NCI-H1436 (cell line): ENCODE results near the gene DIDO1.

Experiments used
- DNase-seq: peaks from one replicate; lab custom pipeline; 2025; lab: John Stamatoyannopoulos, UW

The DIDO1 gene

DNA sequence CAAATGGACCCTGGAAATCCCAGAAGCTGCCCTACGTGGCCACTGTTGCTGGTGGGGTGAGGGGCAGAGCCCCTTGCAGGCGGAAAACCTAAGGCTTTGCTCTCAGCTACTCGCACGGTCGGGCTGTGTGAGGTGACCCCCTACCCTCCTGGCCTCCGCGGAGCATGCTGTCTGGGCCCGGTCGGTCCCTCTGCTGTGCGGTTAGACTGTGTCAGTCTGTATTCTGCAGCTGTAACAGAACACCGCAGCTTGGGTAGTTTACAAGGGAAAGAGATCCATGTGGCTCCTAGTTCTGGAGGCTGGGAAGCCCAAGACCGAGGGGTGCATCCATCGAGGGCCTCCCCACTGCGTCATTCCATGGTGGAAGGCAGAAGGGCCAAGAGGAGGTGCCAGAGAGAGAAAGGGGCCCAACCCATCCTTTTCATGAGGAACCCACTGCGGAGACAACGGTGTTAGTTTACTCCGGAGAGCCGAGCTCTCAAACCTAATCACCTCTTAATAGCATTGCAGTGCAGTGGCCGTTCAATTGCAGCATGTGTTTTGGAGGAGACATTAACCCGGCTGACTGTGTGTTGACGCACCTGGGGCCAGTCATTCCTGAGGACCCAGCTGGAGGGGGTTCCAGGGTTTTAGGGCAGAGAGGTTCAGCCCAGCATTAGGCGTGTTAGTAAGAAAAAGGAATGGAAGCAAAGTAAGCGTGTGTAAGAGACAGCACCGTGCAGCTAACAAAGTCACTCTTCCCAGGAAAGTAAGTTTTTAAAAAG, 91.2 kb downstream of the DIDO1 start:
- DNase-seq, result no peak

DNA sequence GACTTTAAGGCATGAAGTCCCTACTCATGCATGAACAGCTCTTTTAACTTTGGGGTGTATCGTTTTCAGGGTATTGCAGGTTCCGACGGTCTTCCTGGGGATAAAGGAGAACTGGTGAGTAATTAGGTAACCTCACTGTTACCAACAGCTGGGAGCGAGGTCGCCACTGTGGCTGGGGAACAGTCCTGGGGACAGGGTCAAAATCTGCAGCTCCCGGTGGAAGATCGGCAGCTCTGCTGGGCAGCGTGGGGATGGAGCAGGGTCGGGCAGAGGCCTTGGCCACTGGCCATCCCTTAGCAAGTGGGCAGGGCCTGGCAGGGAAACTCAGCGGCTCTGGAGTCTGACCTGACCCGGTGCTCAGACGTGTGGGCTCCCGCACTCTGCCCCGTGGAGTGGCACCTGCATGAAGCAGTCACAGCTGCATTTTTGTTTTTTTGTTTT, 93.3 kb downstream of the DIDO1 start:
- DNase-seq, result no peak

DNA sequence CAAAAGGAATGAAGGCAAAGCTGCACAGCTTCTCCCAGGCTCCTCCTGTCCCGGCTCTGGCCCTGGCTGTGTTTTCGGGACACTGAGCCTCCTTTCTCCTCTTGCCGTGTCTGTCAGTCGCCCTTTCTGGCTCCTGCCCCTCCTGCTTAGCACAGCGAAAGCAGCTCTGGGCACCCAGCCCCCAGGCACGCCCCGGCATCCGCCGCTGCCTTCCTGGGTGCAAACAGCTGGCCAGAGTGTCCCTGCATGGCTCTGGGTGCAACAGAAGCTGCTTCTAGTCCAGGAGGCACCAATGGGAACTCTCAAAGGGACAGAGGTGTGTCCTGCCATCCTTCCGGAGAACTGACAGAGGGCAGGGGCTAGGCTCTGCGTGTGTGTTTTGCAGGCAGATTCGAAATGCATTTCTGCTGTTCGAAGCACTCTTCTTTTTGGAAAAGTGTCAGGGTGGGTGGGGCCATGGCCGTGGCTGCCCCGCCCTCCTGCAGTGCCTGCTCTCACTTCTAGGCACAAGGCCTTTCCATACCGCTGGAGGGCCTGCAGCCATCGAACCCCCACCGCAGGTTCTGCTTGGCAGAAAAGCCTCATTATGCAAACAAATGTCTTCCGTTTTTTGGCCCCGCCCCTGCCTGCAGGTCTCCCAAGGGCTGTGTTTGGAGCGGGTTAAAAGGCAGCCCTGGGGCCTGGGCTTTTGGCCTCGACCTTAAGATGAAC, 93.9 kb downstream of the DIDO1 start:
- peak; percentile 65 for DNase-seq

DNA sequence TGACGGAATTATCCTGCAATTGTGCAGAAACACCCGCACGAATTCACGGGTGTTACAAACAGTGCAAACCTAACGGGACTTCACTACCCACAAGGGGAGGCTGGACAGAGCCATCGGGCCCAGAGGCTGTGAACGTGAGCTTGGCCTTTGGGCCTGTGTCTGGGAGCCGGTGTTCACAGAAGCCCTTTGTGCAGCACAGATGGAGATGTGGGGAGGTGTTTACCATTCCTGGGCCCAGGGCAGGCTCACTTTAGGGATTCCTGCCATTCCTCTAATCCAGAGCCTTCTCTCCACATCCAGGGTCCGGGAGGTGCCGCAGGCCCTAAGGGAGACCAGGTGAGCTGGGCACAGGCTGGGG, 94.5 kb downstream of the DIDO1 start:
- DNase-seq, result no peak

DNA sequence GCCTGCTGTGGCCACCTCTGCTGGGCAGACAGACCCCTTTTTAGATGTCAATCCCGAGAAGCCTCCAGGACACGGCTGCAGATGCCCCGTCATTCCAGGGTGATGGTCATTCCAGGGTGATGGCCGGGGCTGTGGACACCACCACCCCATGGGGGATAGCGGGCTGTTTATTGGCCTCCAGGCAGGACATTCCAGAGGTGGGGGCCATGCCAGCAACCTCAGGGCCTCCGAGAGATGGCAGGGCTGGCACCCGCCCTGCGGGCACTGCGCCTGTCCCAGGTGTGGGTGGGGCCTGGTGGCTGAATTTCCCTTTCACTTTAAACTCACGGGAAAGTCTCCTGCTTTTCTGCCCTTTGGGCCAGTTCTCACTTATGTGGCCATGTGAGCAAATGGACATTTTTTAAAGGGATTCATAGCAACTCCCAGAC, 94.9 kb downstream of the DIDO1 start:
- no peak for DNase-seq

DNA sequence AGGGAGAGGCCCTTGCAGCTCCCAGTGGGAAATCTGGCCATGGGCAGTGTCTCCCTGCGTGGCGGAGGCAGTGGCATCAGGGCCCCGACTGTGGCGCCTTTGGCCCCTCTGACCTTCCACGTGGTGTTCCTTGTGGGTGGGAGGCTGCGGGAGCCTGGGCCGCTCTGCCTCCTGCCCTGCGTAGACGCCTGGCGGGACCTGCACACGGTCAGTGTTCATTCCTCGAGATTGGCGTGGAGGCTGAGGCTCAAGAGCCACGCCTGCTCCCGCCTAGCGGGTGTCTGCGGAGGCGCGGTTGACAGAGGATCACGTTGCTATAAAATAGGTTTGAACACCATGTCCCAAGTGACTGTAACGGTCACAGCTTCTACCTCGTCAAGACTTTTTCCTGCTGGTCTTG, 95.5 kb downstream of the DIDO1 start:
- DNase-seq, result no peak

DNA sequence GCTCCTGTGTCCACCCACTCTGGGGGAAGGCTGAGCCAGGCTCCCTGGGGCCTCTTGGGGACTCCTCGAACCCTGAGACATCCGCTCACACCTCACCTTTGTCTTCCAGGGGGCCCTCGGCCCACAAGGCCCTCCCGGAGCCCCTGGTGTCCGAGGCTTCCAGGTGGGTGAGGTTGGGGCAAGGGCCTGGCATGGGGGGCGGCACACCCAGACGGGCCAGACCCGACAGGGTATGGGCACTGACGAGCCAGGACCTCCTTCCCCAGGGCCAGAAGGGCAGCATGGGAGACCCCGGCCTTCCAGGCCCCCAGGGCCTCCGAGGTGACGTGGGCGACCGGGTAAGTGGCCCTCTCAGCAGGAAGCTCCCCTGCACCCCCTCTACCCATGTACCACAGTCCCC, 96.1 kb downstream of the DIDO1 start:
- DNase-seq, result no peak

DNA sequence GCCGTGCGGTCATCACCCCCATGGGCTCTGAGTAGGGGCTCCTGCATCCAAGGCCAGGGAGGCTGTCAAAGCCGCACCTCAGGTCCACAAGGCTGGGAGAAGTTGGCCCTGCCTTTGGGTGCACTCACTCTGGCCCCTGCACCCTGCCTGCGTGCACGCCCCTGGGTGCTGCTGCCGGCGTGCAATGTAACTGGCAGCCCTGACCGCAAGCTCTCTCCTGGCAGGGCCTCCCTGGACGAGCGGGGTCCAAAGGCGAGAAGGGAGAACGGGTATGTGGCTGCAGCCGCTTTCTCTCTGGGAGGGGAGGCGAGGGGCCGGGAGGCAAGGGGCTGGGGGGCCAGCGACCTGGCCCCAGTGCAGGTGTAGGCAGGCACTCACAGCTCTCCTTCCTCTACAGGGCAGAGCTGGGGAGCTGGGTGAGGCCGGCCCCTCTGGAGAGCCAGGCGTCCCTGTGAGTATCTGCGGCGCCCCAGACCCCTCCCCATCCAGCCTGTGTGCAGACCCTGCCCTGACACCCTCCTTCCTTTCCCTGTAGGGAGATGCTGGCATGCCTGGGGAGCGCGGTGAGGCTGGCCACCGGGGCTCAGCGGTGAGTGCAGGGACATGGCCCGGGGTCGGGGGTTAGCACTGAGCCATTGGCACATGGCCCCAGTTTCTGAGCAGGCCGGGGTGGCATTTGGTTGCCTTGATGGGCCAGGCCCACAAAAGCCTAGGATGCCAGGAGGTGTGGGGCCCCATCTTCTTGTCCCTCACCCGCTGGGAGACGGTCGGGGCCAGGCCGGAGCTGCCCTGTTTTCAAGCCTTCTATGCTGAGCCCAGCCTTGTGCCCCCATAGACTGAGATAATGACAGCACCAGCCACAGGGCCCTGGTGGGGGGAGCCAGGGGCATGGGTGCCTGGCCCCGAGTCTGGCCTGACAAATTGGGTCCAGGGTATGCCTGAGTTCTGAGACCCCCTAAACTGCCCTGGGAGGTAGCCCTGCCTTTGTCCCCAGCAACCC, 96.8 kb downstream of the DIDO1 start:
- no peak for DNase-seq

DNA sequence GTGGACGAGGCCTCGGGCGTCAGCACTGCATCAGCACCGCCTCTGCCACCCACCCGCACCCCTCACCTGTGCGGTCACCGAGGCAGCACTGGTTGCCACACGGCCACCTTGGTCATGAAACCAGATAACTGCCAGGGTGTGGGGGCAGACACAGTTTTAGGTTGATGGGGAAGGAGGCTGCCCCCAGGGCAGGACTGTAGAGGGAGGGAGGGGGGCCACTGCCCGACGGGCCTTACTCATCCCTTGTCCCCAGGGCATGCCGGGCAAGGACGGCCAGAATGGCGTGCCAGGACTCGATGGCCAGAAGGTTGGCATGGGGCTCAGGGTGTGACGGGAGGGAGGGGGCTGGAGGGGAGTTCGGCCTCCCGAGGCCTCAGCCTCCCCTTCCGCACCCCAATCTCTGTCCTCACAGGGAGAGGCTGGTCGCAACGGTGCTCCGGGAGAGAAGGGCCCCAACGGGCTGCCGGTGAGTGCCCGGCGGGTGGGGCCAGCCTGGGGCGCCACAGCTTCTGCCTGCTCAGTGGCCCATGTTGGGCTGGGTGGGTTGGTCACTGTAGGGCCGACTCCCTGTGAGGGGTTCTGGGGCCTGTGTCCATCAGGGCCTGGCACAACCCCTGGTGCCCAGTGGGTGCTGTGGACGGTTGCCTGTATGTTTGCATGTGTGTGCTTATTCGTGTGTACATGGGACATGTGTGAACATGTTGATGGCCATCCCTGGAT, 97.6 kb downstream of the DIDO1 start:
- no peak for DNase-seq

DNA sequence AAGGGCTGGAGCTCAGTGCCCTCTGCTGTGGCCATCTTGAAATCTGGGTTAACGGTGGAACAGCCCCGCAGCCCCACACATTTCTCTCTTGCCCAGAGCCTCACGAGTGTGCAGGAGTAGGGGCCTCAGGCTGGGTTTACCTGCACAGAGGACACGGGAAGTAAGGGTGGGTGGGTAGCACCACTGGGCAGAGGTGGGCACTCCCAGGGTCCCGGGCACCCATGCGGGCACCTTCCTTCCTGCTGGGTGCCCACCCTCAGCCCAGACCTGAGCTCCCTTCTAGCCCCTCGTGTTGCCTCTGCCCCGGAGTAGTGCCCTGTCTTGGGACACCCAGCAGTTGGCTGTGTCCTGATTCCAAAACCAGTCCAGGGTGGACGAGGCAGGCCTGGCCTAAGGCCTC, 98.3 kb downstream of the DIDO1 start:
- DNase-seq, result no peak
